Frontal cortex (tissue), 4 donors: ENCODE results near the gene THSD7B. TPM values are rescaled to one million over a fixed set of nuclear protein-coding genes. Genes with fewer than 3 reads are reported as not detected.
A peak's percentile ranks its signal among the peaks of the same experiment; 100 is the strongest.

Experiments
- DNase-seq, 2 donors: peaks; one replicate each; pipeline ENCODE4 v3.0.0; 2012; ENCODE audit warnings: low spot score in 2 of 2
- FAIRE-seq: peaks from 2 replicates; lab custom pipeline; 2012; peaks lifted over from hg19 to GRCh38; lab: Jason Lieb, UNC
- small RNA-seq: library from RNA; depleted of rRNA; stranded (forward); fragments of <200 nt; gene quantifications from one replicate; pipeline ENCODE3, GENCODE V24; 2014
- total RNA-seq: library from RNA; depleted of rRNA; stranded (reverse); fragments of >200 nt; gene quantifications from one replicate; pipeline ENCODE4 v1.2.3, GENCODE V29; 2014
- donor health status: control.
- donor health status: control.
- donor health status: control.

The THSD7B gene
- total RNA-seq, 1 donor from 2014 or later: 13.9 TPM

GRCh38 chr2:137700681-137701080, 935.3 kb downstream of the THSD7B start:
- DNase-seq (no peak), FAIRE-seq (no peak)

DNA sequence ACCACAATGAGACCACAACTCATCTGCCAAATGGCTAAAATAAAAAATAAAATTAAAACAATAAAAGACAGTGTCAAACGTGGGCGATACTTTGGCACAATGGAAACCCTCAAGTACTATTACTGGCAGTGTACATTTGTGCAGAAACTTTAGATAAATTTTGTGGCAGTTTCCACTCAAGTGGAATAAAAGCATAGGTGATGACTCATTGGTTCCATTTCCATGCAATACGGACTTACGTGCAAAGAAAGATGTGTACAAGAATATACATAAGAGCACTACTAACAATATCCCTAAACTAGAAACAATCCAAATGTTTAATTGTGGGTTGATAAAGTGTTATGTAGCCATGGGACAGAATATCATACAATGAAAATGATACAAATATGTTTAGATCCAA, 940.0 kb downstream of the THSD7B start:
- no peak for FAIRE-seq

GRCh38 chr2:137706786-137707613, 941.7 kb downstream of the THSD7B start:
- DNase-seq (no peak), FAIRE-seq (no peak)

More for the DNA sequence above, 940.0 kb downstream of the THSD7B start:
- no peak for DNase-seq

DNA sequence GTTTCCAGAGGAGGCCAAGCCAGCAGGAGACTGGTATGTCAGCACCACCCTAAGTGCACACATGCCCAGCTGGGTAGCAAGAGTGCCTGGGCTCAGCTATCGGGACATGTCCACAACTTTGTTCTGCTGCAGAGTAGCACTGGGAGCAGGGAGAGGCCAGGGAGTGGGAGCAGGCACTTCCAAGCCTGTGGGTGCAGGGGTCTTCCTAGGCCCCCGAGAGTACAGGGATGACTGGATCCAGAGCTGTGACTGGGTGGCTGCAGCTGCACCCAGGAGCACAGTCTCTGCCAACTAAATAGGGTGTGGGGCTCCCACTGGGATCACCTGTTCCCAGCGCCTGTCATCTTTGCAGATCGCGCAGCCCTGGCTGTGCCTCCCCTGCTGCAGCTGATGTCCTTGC, 943.0 kb downstream of the THSD7B start:
- no peak for DNase-seq
- no peak for FAIRE-seq

DNA sequence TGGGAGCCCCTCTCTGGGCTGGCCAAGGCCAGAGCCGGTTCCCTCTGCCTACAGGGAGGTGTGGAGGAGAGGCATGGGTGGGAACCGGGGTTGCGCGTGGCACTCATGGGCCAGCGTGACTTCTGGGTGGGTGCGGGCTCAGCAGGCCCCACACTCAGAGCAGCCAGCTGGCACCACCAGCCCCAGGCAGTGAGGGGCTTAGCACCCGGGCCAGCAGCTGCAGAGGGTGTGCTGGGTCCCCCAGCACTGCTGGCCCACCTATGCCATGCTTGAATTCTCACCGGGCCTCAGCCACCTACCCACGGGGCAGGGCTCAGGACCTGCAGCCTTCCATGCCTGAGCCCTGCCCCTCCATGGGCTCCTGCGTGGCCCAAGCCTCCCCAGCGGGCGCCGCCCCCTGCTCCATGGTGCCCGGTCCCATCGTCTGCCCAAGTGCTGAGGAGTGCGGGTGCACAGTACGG, 950.4 kb downstream of the THSD7B start:
- FAIRE-seq: no peak
- DNase-seq: no peak

DNA sequence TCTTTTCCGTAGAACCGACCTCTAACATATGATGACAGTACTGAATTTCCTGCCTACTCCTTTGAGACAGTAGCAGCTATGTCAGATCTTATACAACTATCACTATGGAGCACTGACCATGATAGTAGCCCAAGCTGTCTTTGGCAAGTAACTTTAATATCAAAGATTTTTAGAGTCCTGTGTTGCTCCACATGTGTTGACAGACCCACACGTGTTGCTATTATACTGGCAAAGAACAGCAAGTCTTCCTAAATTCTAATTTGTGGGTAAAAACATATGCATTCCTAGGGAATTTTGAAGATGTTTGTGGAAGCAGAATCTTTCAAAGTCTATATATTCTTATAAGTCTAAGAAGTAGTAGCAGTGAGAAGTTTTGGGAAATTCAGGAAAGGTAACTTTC, 953.4 kb downstream of the THSD7B start:
- FAIRE-seq: no peak

GRCh38 chr2:137721733-137722132, 956.4 kb downstream of the THSD7B start:
- FAIRE-seq: peak; percentile 98

More for the DNA sequence above, 953.4 kb downstream of the THSD7B start:
- DNase-seq: no peak

DNA sequence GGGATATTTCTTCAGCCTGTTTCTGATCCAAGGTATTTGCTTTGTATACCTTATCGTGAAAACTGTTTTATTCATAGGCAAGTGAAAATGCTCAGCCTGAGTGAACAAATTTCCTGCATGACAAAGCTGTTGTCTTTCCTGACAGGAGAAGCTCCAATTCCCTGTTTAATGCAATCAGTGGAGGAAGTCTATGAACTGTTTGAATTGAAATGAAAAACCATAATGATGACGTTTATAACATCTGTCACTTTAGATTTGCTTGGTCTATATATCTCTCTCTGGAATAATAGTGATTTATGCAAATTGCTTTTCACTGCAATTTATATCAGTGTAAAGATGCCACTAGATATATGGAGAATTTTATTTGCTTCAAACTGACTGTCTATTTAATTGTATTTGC, 959.6 kb downstream of the THSD7B start:
- DNase-seq: no peak
- FAIRE-seq: no peak

More at GRCh38 chr2:137721733-137722132, 956.4 kb downstream of the THSD7B start:
- no peak for DNase-seq

Small RNA genes within 50 kb of the gene (small RNA-seq; reads per million reads assigned to genes)
- not detected for gene RF00019
- not detected for gene RNA5SP105
